Activated CD8-positive, alpha-beta memory T cell treated with anti-CD3 and anti-CD28 coated beads for 36 hours (primary cell): ENCODE results near the gene PSMG4. TPM values are rescaled to one million over a fixed set of nuclear protein-coding genes. Genes with fewer than 3 reads are reported as not detected.
"Not testable (repeated sequence)": the region's sequence is repeated elsewhere in the genome, so short reads cannot be mapped to it uniquely, and the experiment has no call there.

Experiments used
- CTCF ChIA-PET: fragments of 350-600 bp; sonication (Branson Sonifier 250); formaldehyde crosslinking; loops from one replicate; lab custom pipeline; 2021; ENCODE audit warnings: antibody characterized with exemption; lab: Charles Lee
- POLR2A ChIA-PET: fragments of 350-600 bp; sonication (Branson Sonifier 250); formaldehyde crosslinking; loops from one replicate; lab custom pipeline; 2021; ENCODE audit warnings: antibody characterized with exemption; lab: Charles Lee
- total RNA-seq, 2 experiments: library from RNA; stranded (reverse); gene quantifications; one replicate each; pipeline ENCODE4 v1.2.3, GENCODE V29; 2021

The PSMG4 gene
- total RNA-seq, 2 experiments from 2014 or later, result 28.6 to 30.8 TPM

GRCh38 chr6:3244003-3244831 is 14.5 kb upstream of the PSMG4 start:
- CTCF ChIA-PET, result interaction anchor here (1.5 kb wide), 1 partner anchor 10 kb away, joined by 4 read pairs; no protein-coding TSS in a partner anchor
- POLR2A ChIA-PET, result no interaction called here

GRCh38 chr6:3244832-3245161 is 13.9 kb upstream of the PSMG4 start:
- POLR2A ChIA-PET, result not testable (repeated sequence)
- CTCF ChIA-PET, result interaction anchor here (1.5 kb wide), 1 partner anchor 10 kb away, joined by 4 read pairs; no protein-coding TSS in a partner anchor

- ChIA-PET CTCF (interaction anchor here (1.5 kb wide), 1 partner anchor 9 kb away, joined by 4 read pairs; no protein-coding TSS in a partner anchor), POLR2A (no interaction called here)
Measured at GRCh38 chr6:3245216-3245615, 13.5 kb upstream of the PSMG4 start.

GRCh38 chr6:3247255-3248146 is 11.2 kb upstream of the PSMG4 start:
- CTCF ChIA-PET, result interaction anchor here (0.7 to 1.0 kb wide), 2 partner anchors 407 to 481 kb away, joined by 3 read pairs; no protein-coding TSS in a partner anchor
- POLR2A ChIA-PET, result no interaction called here

GRCh38 chr6:3249821-3250220 is 8.9 kb upstream of the PSMG4 start:
- ChIA-PET CTCF (interaction anchor here (0.7 to 1.7 kb wide), 3 partner anchors 9 to 119 kb away, joined by 3 to 4 read pairs (median 3); partner anchors contain the start of gene PSMG4), POLR2A (no interaction called here)

- ChIA-PET POLR2A (no interaction called here), CTCF (interaction anchor here (1.6 to 2.1 kb wide), 2 partner anchors 122 to 125 kb away, joined by 5 to 6 read pairs; no protein-coding TSS in a partner anchor)
Measured at GRCh38 chr6:3250231-3250675, 8.5 kb upstream of the PSMG4 start.

- POLR2A ChIA-PET, result interaction anchor here (0.7 kb wide), 1 partner anchor 243 kb away, joined by 3 read pairs; no protein-coding TSS in a partner anchor
- CTCF ChIA-PET, result interaction anchor here (0.5 to 2.1 kb wide), 21 partner anchors 10 to 150 kb away, joined by 3 to 10 read pairs (median 4); no protein-coding TSS in a partner anchor
Measured at GRCh38 chr6:3251462-3252314, 7.1 kb upstream of the PSMG4 start.

GRCh38 chr6:3252369-3252768 is 6.4 kb upstream of the PSMG4 start:
- CTCF ChIA-PET, result interaction anchor here (0.9 to 2.1 kb wide), 6 partner anchors 10 to 133 kb away, joined by 4 to 10 read pairs (median 6); no protein-coding TSS in a partner anchor
- POLR2A ChIA-PET, result no interaction called here

- POLR2A ChIA-PET, result no interaction called here
- CTCF ChIA-PET, result interaction anchor here (1.2 to 1.9 kb wide), 2 partner anchors 13 to 126 kb away, joined by 4 read pairs; no protein-coding TSS in a partner anchor
Measured at GRCh38 chr6:3252861-3253596, 5.7 kb upstream of the PSMG4 start.

GRCh38 chr6:3253597-3253961 is 5.2 kb upstream of the PSMG4 start:
- ChIA-PET POLR2A (no interaction called here), CTCF (no interaction called here)

- CTCF ChIA-PET, result interaction anchor here (1.0 kb wide), 2 partner anchors 9 to 101 kb away, joined by 3 read pairs; partner anchors contain the start of gene TUBB2A
- POLR2A ChIA-PET, result interaction anchor here (1.7 kb wide), 1 partner anchor 140 kb away, joined by 7 read pairs; the partner anchor contains the start of gene BPHL
Measured at GRCh38 chr6:3258201-3258600, 546 bp upstream of the PSMG4 start.

GRCh38 chr6:3259491-3259958 is 778 bp downstream of the PSMG4 start:
- CTCF ChIA-PET, result interaction anchor here (1.0 to 1.5 kb wide), 5 partner anchors 11 to 473 kb away, joined by 3 to 5 read pairs (median 3); no protein-coding TSS in a partner anchor
- POLR2A ChIA-PET, result interaction anchor here (0.6 to 1.7 kb wide), 2 partner anchors 94 to 141 kb away, joined by 3 to 7 read pairs; partner anchors contain the start of gene BPHL

GRCh38 chr6:3260296-3260695 is 1.5 kb downstream of the PSMG4 start:
- POLR2A ChIA-PET, result no interaction called here
- CTCF ChIA-PET, result interaction anchor here (1.2 to 1.5 kb wide), 5 partner anchors 11 to 472 kb away, joined by 3 to 5 read pairs (median 4); no protein-coding TSS in a partner anchor

GRCh38 chr6:3260772-3261517 is 2.2 kb downstream of the PSMG4 start:
- POLR2A ChIA-PET, result no interaction called here
- CTCF ChIA-PET, result interaction anchor here (1.2 to 1.5 kb wide), 2 partner anchors 12 to 135 kb away, joined by 3 to 4 read pairs; no protein-coding TSS in a partner anchor

GRCh38 chr6:3261518-3261820 is 2.7 kb downstream of the PSMG4 start:
- POLR2A ChIA-PET, result no interaction called here

GRCh38 chr6:3261921-3262320 is 3.2 kb downstream of the PSMG4 start:
- POLR2A ChIA-PET, result interaction anchor here (0.6 kb wide), 1 partner anchor 186 kb away, joined by 4 read pairs; no protein-coding TSS in a partner anchor

More at GRCh38 chr6:3261518-3261820, 2.7 kb downstream of the PSMG4 start:
- CTCF ChIA-PET, result interaction anchor here (1.5 kb wide), 2 partner anchors 10 to 135 kb away, joined by 4 to 8 read pairs; no protein-coding TSS in a partner anchor

More at GRCh38 chr6:3261921-3262320, 3.2 kb downstream of the PSMG4 start:
- CTCF ChIA-PET, result interaction anchor here (1.5 kb wide), 2 partner anchors 11 to 136 kb away, joined by 4 to 8 read pairs; no protein-coding TSS in a partner anchor
